Smooth muscle cell (in vitro differentiated cells): ENCODE data around the gene SLBP. TPM values are rescaled to one million over a fixed set of nuclear protein-coding genes. Genes with fewer than 3 reads are reported as not detected.

Experiments
- DNase-seq: peaks from one replicate; lab custom pipeline; 2025; ENCODE audit not compliant: unreplicated experiment; lab: John Stamatoyannopoulos, UW
- H2AFZ ChIP-seq: fragments of 200-600 bp; sonication (generic); 2 replicates; pipeline ENCODE4 v1.6.0; 2016; ENCODE audit warnings: antibody characterized with exemption, low read depth, mild to moderate bottlenecking
- H3F3A ChIP-seq: fragments of 200-600 bp; sonication (generic); 2 replicates; pipeline ENCODE4 v1.6.0; 2017; ENCODE audit warnings: antibody characterized with exemption, low read depth
- H3K27ac ChIP-seq: fragments of 200-600 bp; sonication (generic); 2 replicates; pipeline ENCODE4 v1.5.1; 2016; ENCODE audit warnings: low read depth, mild to moderate bottlenecking
- H3K27me3 ChIP-seq: fragments of 200-600 bp; sonication (generic); 2 replicates; pipeline ENCODE4 v1.6.1; 2016; ENCODE audit warnings: low read depth, mild to moderate bottlenecking
- H3K36me3 ChIP-seq: fragments of 200-600 bp; sonication (generic); 2 replicates; pipeline ENCODE4 v1.5.1; 2016; ENCODE audit warnings: low read depth
- H3K4me1 ChIP-seq: fragments of 200-600 bp; sonication (generic); 2 replicates; pipeline ENCODE4 v1.5.1; 2016; ENCODE audit warnings: low read depth
- H3K4me2 ChIP-seq: fragments of 200-600 bp; sonication (generic); 2 replicates; pipeline ENCODE4 v1.6.0; 2016; ENCODE audit warnings: mild to moderate bottlenecking
- H3K4me3 ChIP-seq: fragments of 200-600 bp; sonication (generic); 2 replicates; pipeline ENCODE4 v1.5.1; 2016; ENCODE audit warnings: mild to moderate bottlenecking
- H3K79me2 ChIP-seq: fragments of 200-600 bp; sonication (generic); 2 replicates; pipeline ENCODE4 v1.6.0; 2016; ENCODE audit warnings: low read depth, mild to moderate bottlenecking
- H3K9ac ChIP-seq: fragments of 200-600 bp; sonication (generic); 2 replicates; pipeline ENCODE4 v1.6.0; 2016; ENCODE audit warnings: low read depth
- H3K9me3 ChIP-seq: fragments of 200-600 bp; sonication (generic); replicated peaks from 2 replicates; pipeline ENCODE4 v1.5.1; 2016; ENCODE audit warnings: low read depth
- H4K20me1 ChIP-seq: fragments of 200-600 bp; sonication (generic); 2 replicates; pipeline ENCODE4 v1.6.0; 2016; ENCODE audit warnings: low read depth
- WGBS: methylation state at CpG from one replicate; pipeline ENCODE4 v1.1.7; 2016; ENCODE audit warnings: low lambda C conversion rate; 5-methylcytosine and 5-hydroxymethylcytosine counted together
- polyA plus RNA-seq: library from polyadenylated mRNA; unstranded; fragments of >200 nt; fragmentation: Nextera tagmentation; extraction: Ambion mirVana; gene quantifications from 2 replicates; pipeline ENCODE4 v1.2.1, GENCODE V29; 2016
- total RNA-seq: library from RNA; depleted of rRNA; stranded (reverse); fragments of >200 nt; gene quantifications from 2 replicates; pipeline ENCODE4 v1.2.3, GENCODE V29; 2014
- TF ChIP-seq, protein P1 (sequence below): fragments of 200-600 bp; sonication (generic); IDR thresholded peaks from 2 replicates; pipeline ENCODE4 v1.5.1; 2017; ENCODE audit warnings: borderline replicate concordance, mild to moderate bottlenecking, antibody characterized with exemption; ENCODE audit not compliant: insufficient read depth, poor library complexity, severe bottlenecking

Gene SLBP
- total and polyA plus RNA-seq, 2 experiments from 2014 or later: 55.4 to 63.9 TPM

DNA sequence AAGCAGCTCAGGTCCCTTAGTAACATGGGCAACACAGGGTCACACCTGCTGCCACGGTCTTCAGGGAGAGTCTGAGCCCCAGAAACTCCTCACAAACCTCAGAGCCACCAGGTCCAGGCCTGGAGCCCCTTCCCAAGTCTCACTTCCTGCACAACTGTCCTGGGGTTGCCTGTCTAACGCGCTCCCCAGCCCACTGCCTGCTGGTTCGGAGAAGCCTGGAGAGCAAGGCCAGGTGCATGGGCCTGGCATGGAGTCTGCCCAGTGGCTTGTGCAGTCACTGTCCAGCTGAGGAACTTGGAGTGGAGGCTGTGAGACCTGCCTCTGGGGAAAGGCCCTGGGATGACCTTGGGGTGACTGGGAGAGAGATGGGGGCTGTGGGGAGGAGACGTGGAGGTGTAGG is 56.0 kb downstream of the SLBP start:
- Histone ChIP-seq H3K4me2 (no peak overlapping the region), H4K20me1 (no peaks in the 10 kb centered on the region), H3K9me3 (no peaks in the 10 kb centered on the region), H3K27ac (no peak overlapping the region), H3K36me3 (no peaks in the 10 kb centered on the region), H2AFZ (no peak overlapping the region), H3F3A (no peaks in the 10 kb centered on the region), H3K4me1 (no peaks in the 10 kb centered on the region), H3K27me3 (no peaks in the 10 kb centered on the region), H3K4me3 (no peak overlapping the region), H3K79me2 (no peaks in the 10 kb centered on the region), H3K9ac (no peak overlapping the region)
- TF ChIP-seq, protein P1, sequence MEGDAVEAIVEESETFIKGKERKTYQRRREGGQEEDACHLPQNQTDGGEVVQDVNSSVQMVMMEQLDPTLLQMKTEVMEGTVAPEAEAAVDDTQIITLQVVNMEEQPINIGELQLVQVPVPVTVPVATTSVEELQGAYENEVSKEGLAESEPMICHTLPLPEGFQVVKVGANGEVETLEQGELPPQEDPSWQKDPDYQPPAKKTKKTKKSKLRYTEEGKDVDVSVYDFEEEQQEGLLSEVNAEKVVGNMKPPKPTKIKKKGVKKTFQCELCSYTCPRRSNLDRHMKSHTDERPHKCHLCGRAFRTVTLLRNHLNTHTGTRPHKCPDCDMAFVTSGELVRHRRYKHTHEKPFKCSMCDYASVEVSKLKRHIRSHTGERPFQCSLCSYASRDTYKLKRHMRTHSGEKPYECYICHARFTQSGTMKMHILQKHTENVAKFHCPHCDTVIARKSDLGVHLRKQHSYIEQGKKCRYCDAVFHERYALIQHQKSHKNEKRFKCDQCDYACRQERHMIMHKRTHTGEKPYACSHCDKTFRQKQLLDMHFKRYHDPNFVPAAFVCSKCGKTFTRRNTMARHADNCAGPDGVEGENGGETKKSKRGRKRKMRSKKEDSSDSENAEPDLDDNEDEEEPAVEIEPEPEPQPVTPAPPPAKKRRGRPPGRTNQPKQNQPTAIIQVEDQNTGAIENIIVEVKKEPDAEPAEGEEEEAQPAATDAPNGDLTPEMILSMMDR: no peak
- whole genome bisulfite sequencing: 97% methylated on average over 5 of the region's 5 CpGs
- DNase-seq: no peak

DNA sequence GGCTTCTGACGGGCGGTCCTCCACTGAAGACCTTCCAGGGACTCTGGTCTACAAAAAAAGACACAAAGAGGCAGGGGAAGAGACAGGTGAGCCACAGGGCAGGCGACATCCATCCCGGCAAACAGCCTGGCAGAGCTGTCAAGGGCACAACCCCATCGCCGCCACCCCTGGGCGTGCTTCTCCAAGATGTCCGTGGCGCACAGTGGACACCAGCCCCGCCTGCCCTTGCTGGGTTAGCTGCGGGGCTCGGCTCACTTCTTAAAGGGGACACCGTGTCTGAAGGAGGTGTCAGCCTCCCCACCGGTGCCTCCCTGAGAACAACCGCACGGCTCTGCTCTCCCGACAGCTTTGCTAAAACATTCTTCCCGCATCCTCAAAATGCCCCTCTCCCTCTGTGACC is 56.4 kb downstream of the SLBP start:
- 93% methylated on average over 18 of the region's 18 CpGs for WGBS
- no peak overlapping the region for H3K9ac ChIP-seq
- no peaks in the 10 kb centered on the region for H3K79me2 ChIP-seq
- no peak overlapping the region for H3K4me2 ChIP-seq
- no peaks in the 10 kb centered on the region for H3K9me3 ChIP-seq
- H3K4me3 ChIP-seq: no peak overlapping the region
- H3K4me1 ChIP-seq: no peaks in the 10 kb centered on the region
- no peak overlapping the region for H3K27ac ChIP-seq
- H3K27me3 ChIP-seq: no peaks in the 10 kb centered on the region
- TF ChIP-seq, protein P1: no peak
- H4K20me1 ChIP-seq: no peaks in the 10 kb centered on the region
- H3K36me3 ChIP-seq: no peaks in the 10 kb centered on the region
- no peaks in the 10 kb centered on the region for H3F3A ChIP-seq
- no peak overlapping the region for H2AFZ ChIP-seq
- DNase-seq: no peak

DNA sequence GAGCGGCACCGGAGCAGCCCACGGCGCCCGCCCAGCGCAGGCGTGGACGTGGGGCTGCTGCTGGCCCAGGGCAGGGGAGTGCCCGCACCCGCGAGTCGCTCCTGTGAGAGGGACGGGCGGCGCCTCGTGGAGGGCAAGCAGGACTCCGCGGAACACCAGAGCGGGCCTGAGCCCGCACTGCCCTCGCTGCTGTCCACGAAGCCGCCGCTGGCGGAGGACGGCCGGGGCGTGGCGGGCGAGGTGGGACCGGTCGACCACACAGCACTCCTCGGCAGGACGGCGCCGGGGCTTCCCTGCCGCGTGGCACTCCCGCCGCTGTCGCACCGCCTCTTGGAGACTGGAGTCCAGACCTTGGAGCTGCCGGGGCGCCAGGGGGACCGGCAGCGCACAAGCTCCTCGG is 57.0 kb downstream of the SLBP start:
- Histone ChIP-seq H3K9ac (no peak overlapping the region), H4K20me1 (no peaks in the 10 kb centered on the region)
- 96% methylated on average over 38 of the region's 47 CpGs for WGBS

More for the DNA sequence above, 57.0 kb downstream of the SLBP start:
- Histone ChIP-seq H3K9me3 (no peaks in the 10 kb centered on the region), H2AFZ (no peak overlapping the region), H3K27ac (no peak overlapping the region), H3K4me2 (no peak overlapping the region), H3K4me3 (no peak overlapping the region), H3K79me2 (no peaks in the 10 kb centered on the region), H3K4me1 (no peaks in the 10 kb centered on the region), H3K36me3 (no peaks in the 10 kb centered on the region), H3F3A (no peaks in the 10 kb centered on the region), H3K27me3 (no peaks in the 10 kb centered on the region)
- TF ChIP-seq, protein P1: no peak
- DNase-seq: no peak
